Activated T-helper 1 cell treated with anti-CD3 and anti-CD28 coated beads, Interleukin-2, amount 50 U/mL, for 16 hours (primary cell): ENCODE results near the gene SUGP1.
A peak's percentile ranks its signal among the peaks of the same experiment; 100 is the strongest.
"Not testable (repeated sequence)": the region's sequence is repeated elsewhere in the genome, so short reads cannot be mapped to it uniquely, and the experiment has no call there.

Experiments used
- DNase-seq, 2 donors: peaks; one replicate each; pipeline ENCODE4 v3.0.0-alpha.2; 2020; ENCODE audit warnings: low read depth in 1 of 2, low spot score in 1 of 2

Gene SUGP1

GRCh38 chr19:19320361-19321140 lies at the start of gene SUGP1, which contains the start of gene MAU2:
TSS of gene SUGP1 (minus strand) at chr19:19320509. CDS start at chr19:19320496, 13 bp downstream.
TSS of gene MAU2 (plus strand) at chr19:19320829. CDS start at chr19:19320860, 31 bp downstream.
- DNase-seq = peak; percentile 77 to 86

GRCh38 chr19:19368087-19368486 lies 47.8 kb upstream of the SUGP1 start:
- no peak for DNase-seq

GRCh38 chr19:19366434-19367396 lies 46.4 kb upstream of the SUGP1 start:
- peak; percentile 41 to 54 for DNase-seq

GRCh38 chr19:19362075-19362474 lies 41.8 kb upstream of the SUGP1 start:
- DNase-seq = no peak

- peak; percentile 25 to 45 for DNase-seq
These were observed 40.8 kb upstream of the SUGP1 start for GRCh38 chr19:19361075-19361594.

GRCh38 chr19:19356901-19357566 lies 36.7 kb upstream of the SUGP1 start:
- no peak for DNase-seq

GRCh38 chr19:19356500-19356899 lies 36.2 kb upstream of the SUGP1 start:
- no peak for DNase-seq

GRCh38 chr19:19355606-19356139 lies 35.4 kb upstream of the SUGP1 start:
- DNase-seq = no peak

GRCh38 chr19:19354932-19355331 lies 34.6 kb upstream of the SUGP1 start:
- no peak for DNase-seq

- no peak for DNase-seq
These were observed 33.7 kb upstream of the SUGP1 start for GRCh38 chr19:19354007-19354406.

- no peak for DNase-seq
These were observed 32.5 kb upstream of the SUGP1 start for GRCh38 chr19:19352823-19353222.

- not testable (repeated sequence) for DNase-seq
These were observed 30.4 kb upstream of the SUGP1 start for GRCh38 chr19:19350756-19351155.

GRCh38 chr19:19349365-19349764 lies 29.1 kb upstream of the SUGP1 start:
- no peak for DNase-seq

- no peak for DNase-seq
These were observed 28.0 kb upstream of the SUGP1 start for GRCh38 chr19:19348266-19348665.

GRCh38 chr19:19347401-19348110 lies 27.2 kb upstream of the SUGP1 start:
- no peak for DNase-seq

GRCh38 chr19:19345970-19346369 lies 25.7 kb upstream of the SUGP1 start:
- DNase-seq = no peak

GRCh38 chr19:19345232-19345631 lies 24.9 kb upstream of the SUGP1 start:
- DNase-seq = no peak

- DNase-seq = no peak
These were observed 23.5 kb upstream of the SUGP1 start for GRCh38 chr19:19343762-19344161.

GRCh38 chr19:19343016-19343362 lies 22.7 kb upstream of the SUGP1 start:
- DNase-seq = no peak
